A172 (cell line): ENCODE data around the gene SHISAL1. TPM values are rescaled to one million over a fixed set of nuclear protein-coding genes. Genes with fewer than 3 reads are reported as not detected.
A peak's percentile ranks its signal among the peaks of the same experiment; 100 is the strongest.

Experiments used
- DNase-seq: peaks from one replicate; pipeline ENCODE4 v3.0.0-alpha.2; 2015; ENCODE audit warnings: low spot score
- total RNA-seq: library from RNA; depleted of rRNA; stranded (reverse); fragments of >200 nt; shearing (Covaris generic); gene quantifications from 2 replicates; pipeline ENCODE4 v1.2.3, GENCODE V29; 2014

The SHISAL1 gene
- total RNA-seq, 1 experiment from 2014 or later, result 3.1 TPM

GRCh38 chr22:44342347-44342956, 29.7 kb upstream of the SHISAL1 start:
- DNase-seq, result no peak

- DNase-seq, result no peak
Measured at GRCh38 chr22:44341431-44342346, 28.9 kb upstream of the SHISAL1 start.

- no peak for DNase-seq
Measured at GRCh38 chr22:44340271-44341239, 27.8 kb upstream of the SHISAL1 start.

- no peak for DNase-seq
Measured at GRCh38 chr22:44338906-44339305, 26.2 kb upstream of the SHISAL1 start.

GRCh38 chr22:44338177-44338810, 25.5 kb upstream of the SHISAL1 start:
- DNase-seq, result no peak

GRCh38 chr22:44337678-44338004, 24.9 kb upstream of the SHISAL1 start:
- DNase-seq, result peak; percentile 58

- DNase-seq, result no peak
Measured at GRCh38 chr22:44336962-44337677, 24.4 kb upstream of the SHISAL1 start.

- no peak for DNase-seq
Measured at GRCh38 chr22:44335903-44336803, 23.4 kb upstream of the SHISAL1 start.

- DNase-seq, result no peak
Measured at GRCh38 chr22:44335066-44335839, 22.5 kb upstream of the SHISAL1 start.

- DNase-seq, result no peak
Measured at GRCh38 chr22:44333847-44334635, 21.3 kb upstream of the SHISAL1 start.

GRCh38 chr22:44332946-44333345, 20.2 kb upstream of the SHISAL1 start:
- DNase-seq, result no peak

- DNase-seq, result no peak
Measured at GRCh38 chr22:44331881-44332714, 19.3 kb upstream of the SHISAL1 start.

- DNase-seq, result no peak
Measured at GRCh38 chr22:44330744-44331660, 18.3 kb upstream of the SHISAL1 start.

GRCh38 chr22:44330188-44330743, 17.5 kb upstream of the SHISAL1 start:
- DNase-seq, result no peak

- DNase-seq, result peak; percentile 62
Measured at GRCh38 chr22:44329179-44329796, 16.5 kb upstream of the SHISAL1 start.
